GM18873 (cell line): ENCODE results near the gene ARHGAP45.
"Not testable (repeated sequence)": the region's sequence is repeated elsewhere in the genome, so short reads cannot be mapped to it uniquely, and the experiment has no call there.

Experiments used
- ATAC-seq: cut with Tn5 transposase; IDR thresholded peaks from one replicate; pipeline ENCODE4 v1.9.1; 2021; ENCODE audit warnings: mild to moderate bottlenecking, moderate library complexity, moderate number of reproducible peaks; ENCODE audit not compliant: unreplicated experiment, low FRiP score

The ARHGAP45 gene

DNA sequence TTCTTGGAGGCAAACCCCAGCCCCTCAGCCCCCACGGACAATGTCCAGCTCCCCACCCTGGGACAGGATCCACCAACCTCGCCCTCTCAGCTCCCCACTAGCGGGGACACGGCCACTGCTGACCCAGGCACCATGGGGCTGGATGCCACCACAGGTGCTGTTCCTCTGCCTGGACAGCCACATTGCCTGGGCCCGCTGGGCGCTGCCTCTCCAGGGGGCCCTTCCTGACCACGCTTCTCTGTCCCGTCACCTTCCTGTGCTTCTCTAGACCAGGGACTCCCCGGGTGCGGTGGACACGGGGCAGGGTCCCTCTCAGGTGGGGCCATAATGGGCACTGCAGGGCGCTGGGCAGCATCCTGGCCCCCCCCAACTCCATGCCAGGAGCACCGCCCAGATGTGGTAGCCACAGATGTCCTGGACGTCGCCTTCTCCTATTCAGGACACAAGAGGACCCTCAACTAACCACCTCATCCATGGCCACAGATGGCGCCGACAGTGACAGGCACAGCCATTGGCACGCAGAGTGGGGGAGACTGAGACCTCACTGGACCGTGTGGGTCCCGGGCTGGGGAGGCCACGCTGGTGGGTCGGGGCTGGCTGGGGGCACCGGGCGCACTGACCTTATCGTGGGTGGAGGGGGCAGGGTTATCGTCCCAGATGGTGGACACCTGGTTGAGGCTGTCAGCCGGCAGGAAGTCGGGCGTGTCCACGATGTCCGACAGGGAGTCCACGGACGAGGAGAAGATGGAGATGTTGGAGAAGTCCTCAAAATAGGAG, 60.2 kb downstream of the ARHGAP45 start:
- ATAC-seq: no peak

DNA sequence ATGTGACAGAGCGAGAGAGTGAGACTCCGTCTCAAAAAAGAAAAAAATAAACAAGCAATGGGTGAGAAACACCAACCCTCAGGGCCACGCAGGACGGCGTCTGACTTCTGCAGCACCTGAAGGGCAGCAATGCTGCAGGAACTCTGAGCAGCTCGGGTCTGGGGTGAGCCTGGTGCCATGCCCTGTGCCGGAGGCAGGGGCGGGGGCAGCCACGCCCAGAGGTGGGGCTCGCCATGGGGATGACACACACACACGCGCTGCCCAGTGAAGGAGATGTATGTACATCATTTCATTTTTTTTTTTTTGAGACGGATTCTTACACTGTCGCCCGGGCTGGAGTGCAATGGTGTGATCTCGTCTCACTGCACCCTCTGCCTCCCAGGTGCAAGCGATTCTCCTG, 61.1 kb downstream of the ARHGAP45 start:
- no peak for ATAC-seq

DNA sequence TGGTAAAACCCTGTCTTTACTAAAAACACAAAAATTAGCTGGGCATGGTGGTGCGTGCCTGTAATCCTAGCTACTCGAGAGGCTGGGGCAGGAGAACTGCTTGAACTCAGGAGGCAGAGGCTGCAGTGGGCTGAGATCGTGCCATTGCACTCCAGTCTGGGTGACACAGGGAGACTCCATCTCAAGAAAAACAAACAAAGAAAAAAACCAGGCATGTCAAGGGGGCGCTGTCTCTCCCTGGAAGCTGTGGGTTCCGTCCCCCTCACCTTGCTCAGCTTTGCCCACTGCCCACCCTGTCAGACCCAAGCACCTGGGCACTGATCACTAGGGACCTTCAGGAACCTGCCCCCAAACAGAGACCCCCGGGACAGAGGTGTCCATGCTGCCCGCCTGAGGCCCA, 62.1 kb downstream of the ARHGAP45 start:
- ATAC-seq: not testable (repeated sequence)

DNA sequence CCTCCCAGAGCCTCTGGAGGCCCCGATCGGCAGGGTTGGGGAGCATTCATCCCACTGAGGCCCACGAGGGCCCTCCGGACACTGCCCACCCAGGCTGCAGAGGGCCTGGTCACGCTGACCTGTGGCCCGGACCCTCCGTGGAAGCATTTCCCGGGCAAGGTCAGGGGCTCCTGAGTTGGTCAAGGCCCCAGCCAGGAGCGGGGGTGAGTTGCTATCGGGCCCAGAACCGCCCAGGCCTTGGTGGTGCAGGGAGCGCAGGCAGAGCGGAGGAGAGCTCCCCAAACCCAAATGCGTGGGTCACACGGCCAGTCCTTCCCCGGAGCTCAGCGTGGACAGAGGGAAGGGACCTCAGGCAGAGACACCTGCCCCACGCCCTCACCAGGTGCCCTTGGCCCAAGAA, 62.6 kb downstream of the ARHGAP45 start:
- ATAC-seq: no peak

DNA sequence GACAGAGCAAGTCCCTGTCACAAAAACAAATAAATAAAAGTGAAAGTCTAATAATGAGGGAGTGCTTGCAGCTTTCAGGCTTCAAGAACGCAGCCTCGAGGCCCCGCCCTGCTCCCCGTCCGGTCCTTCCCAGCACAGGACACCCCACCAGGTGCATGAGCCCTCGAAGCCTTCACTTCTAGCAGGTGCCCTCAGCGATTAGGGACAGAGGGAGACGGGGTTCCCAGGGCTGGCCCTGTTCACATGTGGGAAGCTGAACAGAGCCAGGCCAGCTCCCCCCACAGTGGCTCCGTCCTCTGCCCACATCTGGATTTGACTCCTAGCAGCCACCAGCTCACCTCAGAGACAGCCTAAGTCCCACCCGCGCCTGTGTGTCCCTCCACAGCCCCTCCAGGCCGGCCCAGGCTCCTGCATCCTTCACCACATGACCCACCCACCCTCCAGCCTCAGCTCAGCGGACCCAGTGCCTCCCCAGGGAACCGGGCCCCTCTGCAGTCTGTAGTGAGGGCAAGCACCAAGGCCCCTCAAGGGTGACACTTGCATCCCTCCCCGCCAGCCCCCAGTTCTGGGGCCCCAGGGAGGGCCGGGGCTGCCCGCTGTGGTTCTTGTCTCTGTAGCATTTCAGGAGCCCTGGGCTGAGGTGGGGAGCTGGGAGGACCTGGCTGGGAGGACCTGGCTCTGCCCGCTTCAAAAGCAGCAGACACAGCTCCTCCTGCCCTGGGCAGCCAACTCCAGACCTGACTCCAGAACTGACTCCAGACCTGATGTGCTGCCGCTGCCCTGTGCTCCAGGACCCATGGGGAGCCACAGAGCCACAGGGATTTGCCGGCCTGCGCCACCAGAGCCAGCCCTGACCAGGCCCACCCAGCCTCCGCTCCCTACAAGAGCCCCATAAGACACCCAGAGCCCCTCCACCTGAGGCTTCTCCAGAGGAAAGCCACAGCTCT, 64.1 kb downstream of the ARHGAP45 start:
- ATAC-seq: no peak

DNA sequence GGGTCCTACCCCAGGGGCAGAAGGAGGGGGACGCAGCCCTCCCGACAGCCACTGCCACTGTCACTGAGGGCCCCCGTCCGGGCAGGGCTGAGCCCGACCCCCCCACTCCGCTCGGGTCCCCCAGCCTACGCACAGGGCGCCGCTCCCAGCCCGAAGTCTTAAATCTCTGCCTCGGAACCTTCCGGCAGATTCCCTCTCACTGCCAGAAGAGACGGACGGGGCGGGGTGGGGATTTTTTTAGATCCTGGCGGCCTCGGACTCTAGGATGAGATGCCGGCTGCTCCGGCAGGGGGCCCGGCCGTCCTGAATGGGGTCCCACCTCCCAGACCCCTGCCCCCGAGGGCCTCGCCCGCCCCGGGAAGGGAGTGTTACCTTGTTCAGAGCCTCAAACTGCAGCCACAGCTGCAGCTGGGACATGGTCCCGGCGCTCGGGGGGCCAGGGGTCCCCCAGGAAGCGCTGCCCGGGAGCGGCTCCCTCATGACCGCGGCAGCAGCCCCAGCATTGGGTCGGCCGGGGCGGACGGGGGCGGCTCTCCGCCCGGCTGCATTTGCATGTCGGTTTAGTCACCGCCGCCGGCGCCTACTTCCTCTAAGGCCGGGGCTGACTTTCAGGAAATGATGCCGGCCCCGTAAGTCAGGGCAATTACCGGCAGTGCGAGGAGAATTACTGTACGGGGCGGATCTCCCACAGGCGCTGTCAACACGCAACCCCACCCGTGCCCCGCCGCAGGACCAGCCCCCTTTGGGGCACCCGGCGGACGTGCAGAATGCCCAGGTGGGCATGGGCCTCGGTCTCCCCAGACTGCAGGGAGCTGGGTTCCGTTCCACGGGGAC, 65.0 kb downstream of the ARHGAP45 start:
- peak; percentile 36 for ATAC-seq

DNA sequence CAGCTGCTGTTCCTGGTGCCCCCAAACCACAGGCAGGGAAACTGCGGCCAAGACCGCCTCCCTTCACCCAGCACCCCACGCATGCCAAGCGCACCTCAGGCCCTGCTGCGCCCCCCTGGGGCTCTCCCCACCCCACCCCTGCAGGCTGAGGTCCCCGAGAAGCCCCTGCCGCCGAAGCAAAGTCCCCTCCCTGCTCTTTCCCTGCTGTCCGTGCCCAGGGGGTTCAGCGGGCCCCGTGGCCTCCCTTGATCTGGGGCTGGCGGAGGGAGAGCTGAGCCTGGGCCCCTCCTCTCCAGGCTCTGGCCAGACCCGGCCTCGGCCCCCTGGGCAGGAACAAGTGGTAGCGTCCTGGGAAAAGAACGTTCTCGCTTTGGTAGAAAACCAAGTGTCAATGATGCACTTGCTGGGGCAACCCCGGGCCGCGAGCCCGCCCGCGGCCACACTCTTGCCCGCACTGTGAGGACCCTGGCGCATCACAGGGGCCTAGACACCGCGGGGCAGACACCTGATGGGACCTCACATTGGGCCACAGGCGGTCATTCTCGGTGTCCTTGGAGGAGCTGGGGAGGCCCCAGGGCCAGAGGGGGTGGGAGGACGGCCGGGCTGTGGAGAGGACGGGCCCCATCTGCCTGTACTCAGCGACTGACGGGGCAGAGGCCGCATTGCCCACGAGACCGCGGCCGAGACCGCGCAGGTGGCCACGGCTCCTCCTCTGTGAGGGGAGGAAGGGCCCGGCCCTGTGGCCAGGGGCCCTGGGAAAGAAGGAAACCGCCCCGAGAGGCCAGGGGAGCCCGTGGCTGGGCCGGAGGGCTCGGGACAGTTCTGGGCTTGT, 65.8 kb downstream of the ARHGAP45 start:
- ATAC-seq: peak; percentile 10

DNA sequence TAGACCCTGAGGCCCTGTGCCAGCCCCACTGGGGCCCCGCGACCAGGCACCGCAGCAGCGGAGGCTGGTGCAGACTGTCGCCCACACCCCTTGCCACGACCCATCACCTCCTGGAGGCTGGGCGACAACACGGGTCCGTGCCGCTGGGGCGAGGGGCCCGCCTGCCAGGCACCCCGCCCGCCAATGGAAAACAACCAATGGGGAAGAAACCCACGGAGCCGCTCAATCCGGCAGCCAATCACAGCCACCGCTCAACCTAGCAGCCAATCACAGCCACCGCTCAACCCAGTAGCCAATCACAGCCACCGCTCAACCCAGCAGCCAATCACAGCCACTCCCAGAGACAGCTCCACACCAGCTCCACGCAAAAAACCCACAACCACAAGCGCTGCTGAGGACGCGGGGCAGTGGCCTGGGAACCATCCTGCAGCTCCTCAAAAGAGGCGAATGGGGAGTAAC, 66.5 kb downstream of the ARHGAP45 start:
- ATAC-seq: peak; percentile 71

DNA sequence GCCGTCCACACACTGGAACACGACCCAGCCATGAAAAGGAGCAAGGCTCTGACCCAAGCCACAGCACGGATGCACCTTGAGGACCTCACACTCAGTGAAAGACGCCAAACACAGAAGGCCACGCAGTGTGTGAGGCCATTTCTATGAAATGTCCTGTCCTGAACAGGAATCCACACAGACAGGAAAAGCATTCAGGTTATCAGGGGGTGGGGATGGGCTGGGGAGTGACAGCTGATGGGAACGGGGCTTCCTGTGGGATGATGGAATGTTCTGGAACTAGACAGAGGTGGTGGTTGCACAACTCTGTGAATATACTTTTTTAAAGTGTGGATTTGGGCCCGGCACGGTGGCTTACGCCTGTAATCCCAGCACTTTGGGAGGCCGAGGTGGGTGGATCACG, 67.5 kb downstream of the ARHGAP45 start:
- ATAC-seq: no peak

DNA sequence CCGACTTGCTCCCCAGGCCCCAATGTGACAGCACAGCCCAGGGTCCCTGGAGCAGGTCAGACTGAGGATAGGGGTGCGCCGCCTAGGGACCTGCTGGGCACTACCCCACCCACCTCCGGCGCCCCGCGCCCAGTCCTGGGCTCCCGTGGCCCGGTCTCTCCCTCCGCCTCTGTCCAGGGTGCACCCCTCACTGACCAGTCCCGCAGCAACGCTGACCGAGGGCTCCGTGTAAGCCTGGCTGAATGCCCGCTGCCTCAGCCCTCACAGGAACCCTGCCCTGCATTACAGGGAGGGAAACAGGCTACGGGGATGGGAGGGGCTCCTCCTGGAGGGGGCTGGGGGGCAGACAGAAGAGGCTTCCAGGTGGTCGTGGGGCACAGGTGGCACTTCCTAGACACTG, 68.5 kb downstream of the ARHGAP45 start:
- ATAC-seq: no peak

DNA sequence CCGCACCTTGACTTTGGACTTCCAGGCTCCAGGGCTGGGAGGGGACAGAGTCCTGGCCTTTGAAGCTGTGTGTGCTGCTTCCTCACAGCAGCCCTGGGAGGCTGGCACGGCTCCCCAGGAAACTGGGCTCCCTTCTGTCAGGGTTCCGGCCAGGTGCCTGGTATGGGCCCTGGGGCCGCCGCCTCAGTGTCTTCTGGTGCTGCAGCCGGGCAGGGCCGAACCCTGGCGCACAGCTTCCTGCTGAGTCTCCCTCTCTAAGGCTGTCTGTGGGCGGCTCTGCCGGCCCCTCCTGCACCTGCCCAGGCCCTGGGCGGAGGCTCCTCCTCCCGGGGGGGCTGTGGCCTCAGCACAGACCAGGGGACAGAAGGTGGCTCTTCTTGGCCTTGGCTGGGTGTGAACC, 69.2 kb downstream of the ARHGAP45 start:
- no peak for ATAC-seq
